Suprapubic skin (tissue), 3 donors: ENCODE data around the gene RNF34.

Experiments used
- CTCF ChIP-seq, 2 donors: fragments of 200-600 bp in 1 of 2; fragments of 450-650 bp in 1 of 2; sonication (generic) in 1 of 2; IDR thresholded peaks; one replicate each; pipeline ENCODE4 v1.5.1; 2016 to 2019; ENCODE audit warnings: antibody characterized with exemption in 2 of 2, mild to moderate bottlenecking in 1 of 2, moderate library complexity in 1 of 2
- EP300 ChIP-seq: sonication (generic); formaldehyde crosslinking; IDR thresholded peaks from one replicate; pipeline ENCODE4 v1.6.1; 2017; ENCODE audit warnings: antibody characterized with exemption
- POLR2A ChIP-seq, 2 donors: fragments of 450-650 bp; IDR thresholded peaks; one replicate each; pipeline ENCODE4 v1.6.1; 2017; ENCODE audit warnings: antibody characterized with exemption in 2 of 2, mild to moderate bottlenecking in 2 of 2, moderate library complexity in 2 of 2

- TF ChIP-seq EP300 (no peak), CTCF (IDR thresholded peaks at IDR 0.05) (no peak), POLR2A (IDR thresholded peaks at IDR 0.05) (no peak)
Measured at GRCh38 chr12:121430833-121431415, 31.0 kb downstream of the RNF34 start.
